Measurements from ENCODE around the gene COL23A1.

Gene COL23A1

GRCh38 chr5:178338750-178339144 lies 251.4 kb downstream of the COL23A1 start:
- no peak overlapping the region for H3K27ac Mint-ChIP-seq
- peaks cover 34 to 70% of the 10 kb centered on the region in 2 donors for H3K27me3 Mint-ChIP-seq
- DNase-seq (no peak), ATAC-seq (replicated peaks) (no peak)
- no peaks in the 10 kb centered on the region for H3K9me3 Mint-ChIP-seq
- no peak overlapping the region for H3K4me3 Mint-ChIP-seq
- H3K4me1 Mint-ChIP-seq (ENCODE audit: low read depth in 2 of 2): peaks cover 0 to 3% of the 10 kb centered on the region in 2 donors
- H3K36me3 Mint-ChIP-seq (ENCODE audit: insufficient read depth): peaks cover 3% of the 10 kb centered on the region

GRCh38 chr5:178338126-178338749 lies 252.0 kb downstream of the COL23A1 start:
- Mint-ChIP-seq H3K9me3 (no peaks in the 10 kb centered on the region), H3K4me1 (ENCODE audit: low read depth in 2 of 2) (peaks cover 0 to 3% of the 10 kb centered on the region in 2 donors), H3K27ac (no peak overlapping the region), H3K36me3 (ENCODE audit: insufficient read depth) (peaks cover 5% of the 10 kb centered on the region), H3K4me3 (no peak overlapping the region), H3K27me3 (peaks cover 33 to 75% of the 10 kb centered on the region in 2 donors)
- DNase-seq (no peak), ATAC-seq (replicated peaks) (no peak)

- no peaks in the 10 kb centered on the region for H3K9me3 Mint-ChIP-seq
- H3K27ac Mint-ChIP-seq: no peak overlapping the region
- H3K27me3 Mint-ChIP-seq: peaks cover 24 to 74% of the 10 kb centered on the region in 2 donors
- ATAC-seq (replicated peaks) (no peak), DNase-seq (no peak)
- H3K4me3 Mint-ChIP-seq: no peak overlapping the region
- H3K4me1 Mint-ChIP-seq (ENCODE audit: low read depth in 2 of 2): peaks cover 0 to 3% of the 10 kb centered on the region in 2 donors
- peaks cover 5% of the 10 kb centered on the region for H3K36me3 Mint-ChIP-seq (ENCODE audit: insufficient read depth)
Observed at GRCh38 chr5:178337334-178337741, 252.9 kb downstream of the COL23A1 start.

GRCh38 chr5:178336889-178337288 lies 253.3 kb downstream of the COL23A1 start:
- H3K4me3 Mint-ChIP-seq: no peak overlapping the region

GRCh38 chr5:178335302-178336030 lies 254.7 kb downstream of the COL23A1 start:
- Mint-ChIP-seq H3K4me1 (ENCODE audit: low read depth in 2 of 2) (peaks cover 0 to 1% of the 10 kb centered on the region in 2 donors), H3K4me3 (no peak overlapping the region), H3K27me3 (peaks cover 16 to 60% of the 10 kb centered on the region in 2 donors), H3K36me3 (ENCODE audit: insufficient read depth) (peaks cover 5% of the 10 kb centered on the region), H3K27ac (no peak overlapping the region), H3K9me3 (no peaks in the 10 kb centered on the region)
- ATAC-seq (replicated peaks): no peak
- DNase-seq: no peak

More at GRCh38 chr5:178336889-178337288, 253.3 kb downstream of the COL23A1 start:
- Mint-ChIP-seq H3K27ac (no peak overlapping the region), H3K36me3 (ENCODE audit: insufficient read depth) (peaks cover 5% of the 10 kb centered on the region), H3K27me3 (peaks cover 20 to 70% of the 10 kb centered on the region in 2 donors), H3K9me3 (no peaks in the 10 kb centered on the region), H3K4me1 (ENCODE audit: low read depth in 2 of 2) (peaks cover 0 to 3% of the 10 kb centered on the region in 2 donors)
- DNase-seq (no peak), ATAC-seq (replicated peaks) (no peak)

GRCh38 chr5:178334861-178335260 lies 255.3 kb downstream of the COL23A1 start:
- DNase-seq (no peak), ATAC-seq (replicated peaks) (no peak)
- Mint-ChIP-seq H3K4me1 (ENCODE audit: low read depth in 2 of 2) (peaks cover 0 to 1% of the 10 kb centered on the region in 2 donors), H3K36me3 (ENCODE audit: insufficient read depth) (peaks cover 5% of the 10 kb centered on the region), H3K4me3 (no peak overlapping the region), H3K27ac (no peak overlapping the region), H3K9me3 (no peaks in the 10 kb centered on the region), H3K27me3 (peaks cover 16 to 55% of the 10 kb centered on the region in 2 donors)

GRCh38 chr5:178333821-178334481 lies 256.2 kb downstream of the COL23A1 start:
- peaks cover 5% of the 10 kb centered on the region for H3K36me3 Mint-ChIP-seq (ENCODE audit: insufficient read depth)
- ATAC-seq (replicated peaks) (no peak), DNase-seq (no peak)
- no peaks in the 10 kb centered on the region for H3K9me3 Mint-ChIP-seq
- H3K27me3 Mint-ChIP-seq: peaks cover 12 to 46% of the 10 kb centered on the region in 2 donors
- peaks cover 0 to 1% of the 10 kb centered on the region in 2 donors for H3K4me1 Mint-ChIP-seq (ENCODE audit: low read depth in 2 of 2)
- no peak overlapping the region for H3K4me3 Mint-ChIP-seq
- no peak overlapping the region for H3K27ac Mint-ChIP-seq

GRCh38 chr5:178332210-178332641 lies 258.0 kb downstream of the COL23A1 start:
- Mint-ChIP-seq H3K4me3 (no peak overlapping the region), H3K27ac (no peak overlapping the region), H3K4me1 (ENCODE audit: low read depth in 2 of 2) (peaks cover 0 to 1% of the 10 kb centered on the region in 2 donors), H3K27me3 (peaks cover 10 to 41% of the 10 kb centered on the region in 2 donors), H3K36me3 (ENCODE audit: insufficient read depth) (peaks cover 5% of the 10 kb centered on the region), H3K9me3 (no peaks in the 10 kb centered on the region)
- DNase-seq (no peak), ATAC-seq (replicated peaks) (no peak)

- Mint-ChIP-seq H3K27me3 (peaks cover 6 to 39% of the 10 kb centered on the region in 2 donors), H3K36me3 (ENCODE audit: insufficient read depth) (peaks cover 5% of the 10 kb centered on the region), H3K27ac (no peak overlapping the region), H3K4me3 (no peak overlapping the region), H3K9me3 (no peaks in the 10 kb centered on the region), H3K4me1 (ENCODE audit: low read depth in 2 of 2) (peaks cover 0 to 1% of the 10 kb centered on the region in 2 donors)
- DNase-seq (no peak), ATAC-seq (replicated peaks) (no peak)
Observed at GRCh38 chr5:178331491-178331996, 258.6 kb downstream of the COL23A1 start.

- Mint-ChIP-seq H3K4me3 (no peak overlapping the region), H3K4me1 (ENCODE audit: low read depth in 2 of 2) (peaks cover 0 to 1% of the 10 kb centered on the region in 2 donors), H3K27me3 (peaks cover 9 to 39% of the 10 kb centered on the region in 2 donors), H3K36me3 (ENCODE audit: insufficient read depth) (peaks cover 5% of the 10 kb centered on the region), H3K9me3 (no peaks in the 10 kb centered on the region), H3K27ac (no peak overlapping the region)
- ATAC-seq (replicated peaks): no peak
- DNase-seq: no peak
Observed at GRCh38 chr5:178330791-178331404, 259.3 kb downstream of the COL23A1 start.

- DNase-seq (no peak), ATAC-seq (replicated peaks) (no peak)
- peaks cover 22 to 50% of the 10 kb centered on the region in 2 donors for H3K27me3 Mint-ChIP-seq
- H3K4me3 Mint-ChIP-seq: no peak overlapping the region
- H3K36me3 Mint-ChIP-seq (ENCODE audit: insufficient read depth): peaks cover 2% of the 10 kb centered on the region
- no peaks in the 10 kb centered on the region for H3K9me3 Mint-ChIP-seq
- no peak overlapping the region for H3K27ac Mint-ChIP-seq
- H3K4me1 Mint-ChIP-seq (ENCODE audit: low read depth in 2 of 2): peaks cover 0 to 1% of the 10 kb centered on the region in 2 donors
Observed at GRCh38 chr5:178328826-178329730, 261.1 kb downstream of the COL23A1 start.

GRCh38 chr5:178327931-178328711 lies 262.1 kb downstream of the COL23A1 start:
- Mint-ChIP-seq H3K27me3 (peaks cover 26 to 47% of the 10 kb centered on the region in 2 donors), H3K36me3 (ENCODE audit: insufficient read depth) (no peaks in the 10 kb centered on the region), H3K9me3 (no peaks in the 10 kb centered on the region), H3K27ac (no peak overlapping the region), H3K4me3 (no peak overlapping the region), H3K4me1 (ENCODE audit: low read depth in 2 of 2) (peaks cover 0 to 1% of the 10 kb centered on the region in 2 donors)
- no peak for DNase-seq
- no peak for ATAC-seq (replicated peaks)

All from effector memory CD8-positive, alpha-beta T cell (primary cell).